Colon (tissue), 2 donors: Measurements from ENCODE around the gene GALNT18.

Source experiments
- FAIRE-seq: peaks from 2 replicates; lab custom pipeline; 2012; peaks lifted over from hg19 to GRCh38; lab: Jason Lieb, UNC
- donor health status: control.
- donor health status: control.

Gene GALNT18

DNA sequence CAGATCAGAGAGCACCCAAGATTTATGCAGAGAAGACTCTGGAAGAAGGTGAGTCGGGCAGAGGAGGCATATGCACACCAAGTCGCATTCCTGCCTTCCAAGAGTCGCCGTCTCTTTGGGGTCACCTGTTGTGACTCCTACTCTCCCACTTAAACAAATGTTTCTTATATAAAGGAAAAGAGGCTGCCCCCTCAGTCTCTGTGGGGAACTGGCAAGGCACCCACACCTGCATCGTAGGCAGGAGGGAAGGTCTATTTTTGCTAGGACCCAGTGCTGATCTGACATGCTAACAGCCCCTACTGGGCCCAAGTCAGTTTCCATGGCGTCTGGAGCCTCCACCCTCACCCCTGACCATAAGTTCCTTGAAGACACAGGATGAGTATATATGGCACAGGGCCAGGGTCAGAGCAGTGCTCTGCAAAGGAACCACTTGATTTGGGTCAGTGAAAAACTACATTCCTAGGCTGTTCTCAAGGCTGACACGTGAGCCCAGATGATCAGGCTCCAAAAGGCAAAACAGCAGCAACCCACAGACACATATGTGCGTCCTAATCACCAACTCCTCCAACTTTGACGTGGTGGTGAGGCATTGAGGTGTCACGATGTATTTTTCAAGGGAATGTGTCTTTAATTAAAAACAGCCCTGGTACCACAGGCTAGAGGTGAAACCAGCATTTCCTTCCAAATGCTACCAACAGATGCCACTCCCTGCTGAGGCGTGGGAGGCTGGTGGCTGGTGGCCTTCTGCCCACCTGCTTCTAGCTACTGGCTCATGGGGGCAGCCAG, 213.2 kb downstream of the GALNT18 start:
- no peak for FAIRE-seq

DNA sequence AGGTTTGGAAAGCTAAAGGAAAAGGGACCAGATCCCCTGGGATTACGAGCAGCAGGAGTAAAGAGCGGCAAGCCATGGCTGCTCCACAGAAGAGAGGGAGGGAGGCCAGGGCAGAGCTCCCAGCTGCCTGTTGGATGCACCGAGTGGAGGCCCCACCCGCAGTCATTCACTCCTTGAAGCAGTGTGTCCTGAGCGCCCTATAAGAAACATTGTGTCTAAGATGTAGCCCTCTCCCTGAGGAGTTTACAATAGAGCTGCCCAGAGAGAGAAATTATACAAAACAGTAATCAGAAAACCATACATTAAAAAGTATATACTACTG, 214.1 kb downstream of the GALNT18 start:
- FAIRE-seq: no peak

DNA sequence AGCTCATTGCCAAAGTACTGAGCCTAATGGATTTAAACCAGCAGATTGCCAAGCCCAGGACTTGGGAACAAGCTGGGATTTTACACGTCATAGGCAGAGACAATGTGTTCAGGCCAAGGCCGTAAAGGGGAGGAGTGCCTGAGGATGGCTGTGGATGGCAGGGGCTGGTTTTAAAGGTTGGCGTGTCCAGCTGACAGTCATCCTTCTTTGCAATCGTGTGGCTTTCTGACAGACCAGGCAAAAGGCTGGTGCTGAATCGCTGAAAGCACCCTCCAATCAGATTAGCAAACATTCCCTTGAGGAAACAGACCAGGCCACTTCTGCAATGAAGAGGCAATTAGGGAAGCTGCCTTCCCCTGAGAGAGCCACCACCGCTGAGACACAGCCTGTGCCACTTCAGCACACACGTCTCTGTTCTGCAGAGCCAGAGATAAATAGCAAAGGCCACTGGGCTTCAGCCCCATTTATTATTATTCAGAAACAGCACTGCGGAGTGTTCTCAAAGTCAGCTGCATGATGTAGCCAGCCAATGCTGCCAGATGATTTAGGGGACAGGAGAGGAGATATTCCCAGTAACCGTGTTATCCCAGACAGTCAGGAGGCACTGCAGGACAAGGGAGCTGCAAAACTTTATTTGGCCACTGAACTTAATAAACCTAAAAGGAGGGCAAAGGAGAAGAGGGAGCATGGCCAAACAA, 214.6 kb downstream of the GALNT18 start:
- FAIRE-seq: no peak

DNA sequence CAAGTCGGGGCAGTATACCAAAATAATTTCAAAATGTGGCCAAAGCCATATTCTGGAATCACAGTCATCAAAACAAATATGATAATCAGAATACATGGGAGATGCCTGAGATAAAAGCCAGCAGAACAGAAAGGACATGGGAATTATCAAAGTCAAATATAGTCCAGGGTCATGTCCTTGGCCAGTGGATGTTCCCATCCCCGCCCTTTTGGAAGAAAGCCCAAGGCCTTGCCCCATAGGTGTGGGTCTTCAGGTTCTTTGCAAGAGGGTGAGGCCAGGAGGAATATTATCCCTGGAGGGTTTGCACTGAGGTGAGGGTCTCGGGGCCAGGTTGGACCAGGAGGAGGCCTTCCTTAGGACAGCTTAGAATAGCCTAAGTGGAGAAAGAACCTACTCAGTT, 215.2 kb downstream of the GALNT18 start:
- FAIRE-seq: no peak

DNA sequence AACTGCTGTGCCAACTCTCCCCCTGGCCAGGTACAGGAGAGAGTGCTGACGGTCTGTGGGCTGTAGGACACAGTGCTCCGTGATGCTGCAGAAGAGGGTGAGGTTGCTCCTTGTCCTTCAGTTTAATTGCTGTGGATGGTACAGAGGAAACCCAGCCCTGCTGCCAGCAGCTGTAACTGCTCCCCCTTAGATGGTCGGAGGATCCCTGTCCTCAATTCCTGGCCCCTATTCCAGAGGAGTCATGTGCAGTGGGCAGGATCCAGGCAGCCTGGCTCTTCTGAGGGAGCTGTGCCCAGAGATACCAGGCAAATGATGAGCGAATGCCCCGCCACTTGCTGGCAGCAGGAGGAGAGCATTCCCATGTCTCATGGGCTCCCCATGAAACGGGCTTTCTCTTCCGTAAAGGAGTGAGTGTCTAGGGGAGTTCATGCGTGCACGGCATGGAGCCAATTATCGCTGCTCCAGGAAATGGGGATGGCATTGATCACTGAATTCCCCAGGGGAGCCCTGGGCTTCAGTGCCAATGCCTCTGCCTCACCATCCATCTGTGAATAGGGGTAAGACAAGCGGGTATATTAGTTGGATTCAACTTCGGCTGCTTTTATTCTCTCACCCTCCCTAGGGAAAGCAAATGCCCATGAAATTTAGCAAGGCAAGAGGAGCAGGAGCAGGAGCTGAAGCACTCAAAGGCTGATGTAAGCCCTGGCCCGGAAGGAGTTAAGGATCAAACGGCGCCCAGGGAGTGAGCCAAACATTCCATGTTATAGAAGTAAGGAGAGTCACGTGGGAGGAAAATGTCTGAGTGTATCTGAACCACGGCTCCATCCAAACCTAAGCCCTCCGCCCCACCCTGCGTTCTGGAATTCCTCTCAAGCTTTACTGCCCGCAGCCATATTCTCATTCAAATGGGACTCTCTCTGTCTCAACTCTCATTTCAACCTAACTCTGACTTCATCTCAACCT, 217.8 kb downstream of the GALNT18 start:
- FAIRE-seq: no peak

DNA sequence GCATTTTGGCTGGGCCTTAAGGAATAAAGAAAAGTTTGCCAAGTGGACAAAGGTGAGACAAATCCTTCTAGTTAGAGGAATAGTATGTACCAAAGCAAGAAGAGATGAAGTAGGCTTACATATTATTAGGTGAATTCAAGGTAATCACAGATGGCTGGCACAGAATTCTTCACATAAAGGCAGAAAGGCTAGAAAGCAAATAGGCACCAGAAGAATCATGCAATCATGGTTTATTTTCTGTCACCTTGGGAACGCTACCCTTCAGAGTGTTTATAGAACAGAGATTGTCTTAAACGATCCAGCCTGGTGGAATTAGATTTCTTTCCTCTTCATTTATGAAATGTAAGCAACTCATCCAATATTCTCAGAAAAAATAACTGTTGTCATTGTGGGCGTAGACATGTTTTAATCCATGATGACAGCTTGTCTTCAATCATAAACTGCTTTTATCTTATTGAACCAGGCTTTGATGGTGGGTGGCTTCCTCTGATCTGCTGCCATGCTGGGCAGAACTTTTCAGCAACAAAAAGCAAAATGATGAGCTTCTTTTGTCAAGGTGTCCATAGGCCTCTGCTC, 219.8 kb downstream of the GALNT18 start:
- FAIRE-seq: no peak

DNA sequence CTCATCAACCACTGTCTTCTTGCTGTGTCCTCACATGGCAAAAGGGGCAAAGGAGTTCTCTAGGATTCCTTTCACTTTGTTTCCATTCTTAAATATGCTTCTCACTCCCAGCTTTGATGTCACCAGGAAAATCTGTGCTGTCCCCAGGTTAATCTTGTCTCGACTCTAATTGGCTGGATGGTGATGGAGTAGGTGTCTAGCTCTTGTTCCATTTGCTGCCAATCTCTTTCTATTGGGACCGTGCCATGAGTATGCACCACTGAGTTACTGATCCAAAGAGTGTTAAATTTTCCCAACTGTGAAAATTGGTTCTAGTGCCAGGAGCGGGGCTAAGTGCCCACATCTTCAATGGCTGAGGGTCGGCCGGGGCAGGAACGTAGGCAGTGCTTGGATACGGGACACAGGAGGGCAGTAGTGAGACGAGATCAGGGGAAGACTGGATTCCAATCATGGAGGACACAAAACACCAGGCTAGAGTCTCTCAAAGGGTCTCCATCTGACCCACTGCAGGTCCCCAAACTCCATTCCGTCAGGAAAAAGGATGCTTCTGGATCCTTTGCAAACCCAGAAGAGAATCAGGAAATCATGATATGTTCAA, 221.1 kb downstream of the GALNT18 start:
- no peak for FAIRE-seq

DNA sequence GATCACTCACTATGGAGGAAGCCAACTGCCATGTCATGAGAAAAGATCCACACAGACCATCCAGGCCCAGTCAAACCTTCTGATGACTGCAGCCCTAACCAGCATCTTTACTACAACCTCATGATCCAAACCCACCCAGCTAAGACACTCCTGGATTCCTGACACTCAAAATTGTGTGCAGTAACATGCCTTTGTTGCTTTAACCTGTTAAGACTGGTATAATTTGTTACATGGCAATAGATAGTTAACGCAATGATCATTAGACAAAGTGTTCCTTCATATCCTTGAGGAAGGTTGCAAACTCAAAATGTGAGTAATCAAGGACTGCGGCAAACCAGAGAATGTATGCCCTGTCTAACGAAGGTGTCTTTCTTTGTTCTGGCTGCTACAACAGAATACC, 221.7 kb downstream of the GALNT18 start:
- FAIRE-seq: no peak

DNA sequence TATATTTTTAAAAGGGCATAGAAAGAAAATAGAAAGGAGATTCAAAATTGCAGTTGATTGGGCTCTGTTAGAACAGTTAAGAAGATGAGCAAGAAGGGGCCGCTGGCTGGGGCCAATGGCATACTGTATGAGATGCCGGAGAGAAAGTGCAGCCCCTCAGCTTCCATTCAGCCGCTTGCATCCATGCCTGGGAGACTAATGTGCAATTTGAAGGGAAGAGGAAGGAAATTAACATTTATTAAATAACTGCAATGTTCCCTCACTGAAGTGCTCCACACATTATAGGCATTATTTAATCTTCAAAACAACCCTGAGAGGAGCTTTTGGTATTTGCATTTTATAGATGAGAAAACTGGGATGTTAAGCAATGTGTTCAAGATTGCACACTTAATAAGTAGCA, 224.0 kb downstream of the GALNT18 start:
- no peak for FAIRE-seq

DNA sequence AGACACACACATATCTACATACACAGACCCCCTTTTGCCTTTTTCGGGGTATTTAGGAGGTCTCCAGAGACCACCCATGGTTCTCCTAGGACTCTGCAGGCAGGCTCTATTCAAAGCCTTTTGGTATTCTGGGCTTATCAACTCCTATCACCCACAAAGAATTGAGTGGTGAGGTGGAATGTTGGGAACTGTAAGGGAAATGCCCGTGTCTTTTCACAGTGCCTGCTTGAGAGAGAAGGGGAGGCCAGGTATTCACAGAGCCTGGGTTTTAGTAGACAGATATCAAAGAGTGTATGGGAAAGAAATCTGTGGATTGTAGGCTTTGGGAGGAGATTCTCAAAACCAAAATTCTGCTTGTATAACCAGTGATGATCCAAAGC, 224.8 kb downstream of the GALNT18 start:
- FAIRE-seq: no peak

DNA sequence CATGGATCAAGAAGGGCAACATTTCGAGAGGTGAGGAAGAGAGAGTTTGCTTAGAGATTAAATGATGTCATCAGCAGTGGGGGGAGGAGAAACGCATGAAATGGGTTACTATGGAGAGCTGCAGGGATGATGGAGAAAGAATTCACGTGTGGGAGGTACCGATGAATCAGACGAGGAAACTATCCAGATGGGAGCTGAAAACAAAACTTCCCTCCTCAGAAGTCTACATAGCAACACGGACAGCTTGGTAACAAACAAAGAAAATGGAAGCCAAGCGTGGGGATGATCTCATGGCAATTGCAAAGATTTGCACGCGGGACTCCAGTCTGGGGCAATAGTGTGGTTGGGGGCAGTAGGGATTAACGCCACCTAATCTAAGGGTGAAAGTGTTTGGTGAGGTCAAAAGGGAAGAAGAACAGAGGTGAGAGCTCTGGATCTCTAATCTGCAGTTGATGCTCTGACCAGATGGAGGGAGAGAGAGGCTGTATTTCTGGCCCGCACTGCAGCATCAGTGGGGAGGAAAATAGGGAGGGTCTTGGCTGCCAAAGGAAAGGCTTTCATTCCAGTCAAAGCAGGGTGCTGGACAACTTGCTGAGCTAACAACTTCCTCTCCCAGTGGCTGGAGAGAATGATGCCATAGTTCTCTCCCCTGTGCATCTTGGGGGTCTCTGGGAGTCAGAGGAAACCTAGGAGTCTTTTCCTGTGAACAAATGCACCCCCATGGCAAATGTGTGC, 225.3 kb downstream of the GALNT18 start:
- FAIRE-seq: no peak

DNA sequence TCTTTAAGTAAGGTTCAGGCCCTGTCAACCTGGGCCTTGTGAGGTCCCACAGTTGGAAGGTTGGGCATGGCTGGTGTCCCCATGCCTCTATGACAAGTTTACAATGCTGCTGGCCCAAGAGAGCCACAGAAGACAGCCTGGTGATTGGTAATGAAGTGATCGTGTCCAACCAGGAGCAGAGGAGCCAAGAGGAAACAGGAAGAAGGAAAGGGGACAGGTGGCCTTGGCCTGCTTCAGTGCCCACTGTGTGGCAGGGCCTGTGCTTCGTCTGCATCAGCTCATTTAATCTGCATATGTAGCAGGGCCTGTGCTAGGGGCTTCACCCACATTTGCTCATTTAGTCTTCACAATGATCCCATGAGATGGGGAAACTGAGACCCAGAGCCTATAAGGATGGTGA, 226.7 kb downstream of the GALNT18 start:
- FAIRE-seq: no peak

DNA sequence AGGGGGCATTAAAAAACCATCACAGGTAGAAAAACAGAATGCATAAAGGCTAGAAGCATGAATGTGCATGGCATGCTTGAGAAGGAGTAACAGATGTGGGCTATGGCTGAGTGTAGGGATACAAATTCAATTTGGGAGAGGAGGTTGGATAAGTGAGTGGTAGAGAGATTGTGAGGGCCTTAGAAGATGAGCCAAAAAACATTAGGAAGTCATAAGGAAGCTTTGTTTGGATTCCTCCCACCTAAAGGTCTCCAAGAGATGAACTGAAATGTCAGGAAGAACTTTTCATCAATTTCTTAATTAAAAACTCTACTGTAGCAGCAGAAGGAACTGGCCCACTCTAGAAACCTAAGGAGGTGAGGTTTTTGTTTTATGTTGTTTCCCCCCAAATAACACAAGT, 227.6 kb downstream of the GALNT18 start:
- no peak for FAIRE-seq

DNA sequence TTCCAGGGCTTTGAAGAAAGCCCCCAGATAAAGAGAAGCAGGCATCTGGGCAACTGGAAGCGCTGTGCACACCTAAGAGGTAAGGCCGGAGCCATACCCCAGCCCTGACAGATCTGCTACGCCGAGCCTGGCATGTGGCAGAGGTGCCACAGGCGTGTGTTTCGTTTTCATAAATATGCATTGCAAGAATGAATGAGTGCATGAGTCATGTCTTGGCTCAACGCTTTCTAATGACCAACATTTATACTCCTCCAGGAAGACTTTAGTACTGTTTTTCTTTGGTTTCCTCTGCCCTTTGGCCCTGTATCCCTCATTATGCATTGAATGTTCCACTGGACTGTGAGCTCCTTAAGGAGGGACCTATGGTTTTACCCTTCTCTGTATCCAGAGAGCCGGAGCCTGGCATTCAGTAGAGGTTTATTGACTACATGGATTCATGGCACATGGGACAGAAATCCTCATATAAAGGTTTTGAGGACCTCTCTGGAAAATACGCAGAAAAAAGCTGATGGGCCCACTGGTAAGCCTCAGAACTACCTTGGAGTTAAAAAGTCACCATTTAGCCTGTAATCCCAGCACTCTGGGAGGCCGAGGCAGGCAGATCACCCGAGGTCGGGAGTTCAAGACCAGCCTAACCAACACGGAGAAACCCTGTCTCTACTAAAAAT, 229.9 kb downstream of the GALNT18 start:
- no peak for FAIRE-seq

DNA sequence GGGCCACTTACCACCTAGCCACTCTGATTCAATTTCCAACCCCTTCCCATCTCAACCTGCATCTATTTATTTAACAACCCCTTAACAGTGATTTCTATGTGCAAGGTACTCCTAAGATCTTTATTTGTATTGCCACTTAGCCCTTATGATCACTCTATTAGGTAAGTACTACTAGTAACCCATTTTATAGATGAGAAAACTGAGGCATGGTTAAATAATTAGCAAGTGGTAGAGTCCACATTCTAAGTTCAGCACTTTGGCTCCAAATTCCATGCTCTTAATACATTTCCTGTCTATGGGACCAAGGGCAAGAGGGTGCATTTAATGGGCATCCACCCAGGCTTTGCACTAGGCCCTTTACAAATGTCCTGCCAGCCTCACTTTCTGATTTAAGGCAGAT, 230.6 kb downstream of the GALNT18 start:
- no peak for FAIRE-seq

DNA sequence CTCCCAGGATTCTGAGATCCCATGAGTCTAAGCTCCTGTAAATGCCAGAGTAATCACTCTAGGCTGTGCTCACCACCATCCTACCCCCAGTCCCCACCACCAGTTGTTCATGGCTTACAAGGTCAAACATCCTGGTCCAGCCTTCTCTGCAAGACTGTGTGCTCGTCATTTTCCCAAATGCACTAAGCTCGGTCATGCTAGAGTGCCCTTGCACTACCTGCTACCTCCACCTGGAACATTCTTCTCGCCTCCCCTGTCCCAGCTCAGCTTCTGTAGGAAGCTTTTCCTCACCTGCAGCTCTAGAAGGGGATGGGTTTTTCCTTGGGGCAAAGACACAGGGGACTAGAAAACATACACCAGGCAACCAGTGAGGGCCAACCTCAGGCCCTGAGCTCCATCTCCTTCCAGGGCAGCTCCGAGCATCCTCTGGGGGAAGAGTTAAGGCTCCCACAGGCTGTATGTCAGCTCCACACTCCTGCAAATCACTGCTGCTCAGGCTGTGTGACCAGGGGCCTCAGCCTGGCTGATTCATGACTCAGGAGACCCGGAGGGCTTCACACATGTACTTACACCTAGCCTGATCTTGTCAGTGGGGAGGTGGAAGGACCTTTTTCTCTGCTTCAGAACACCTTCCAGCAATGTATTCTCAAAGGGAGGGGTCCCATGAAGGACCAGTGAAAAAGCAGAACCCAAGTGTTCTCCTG, 231.6 kb downstream of the GALNT18 start:
- FAIRE-seq: no peak

DNA sequence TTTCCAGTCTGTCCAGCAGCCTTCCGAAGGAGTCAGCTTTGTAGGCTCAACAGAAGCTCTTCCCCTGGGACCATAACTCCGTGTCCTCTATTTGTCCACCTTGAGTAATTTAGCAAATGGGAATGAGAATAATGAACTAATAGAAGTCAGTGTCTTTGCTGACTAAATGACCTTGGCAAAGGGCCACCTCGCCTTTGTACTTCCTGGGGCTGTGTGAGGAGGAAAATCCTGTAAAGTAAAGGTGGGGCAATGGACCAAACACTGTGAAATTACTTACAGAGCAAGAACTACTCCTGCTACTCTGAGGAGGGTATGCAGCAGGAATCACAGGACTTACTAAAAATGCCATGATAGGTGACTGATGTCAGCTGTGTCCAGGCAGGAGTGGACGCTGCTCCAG, 232.6 kb downstream of the GALNT18 start:
- FAIRE-seq: no peak

DNA sequence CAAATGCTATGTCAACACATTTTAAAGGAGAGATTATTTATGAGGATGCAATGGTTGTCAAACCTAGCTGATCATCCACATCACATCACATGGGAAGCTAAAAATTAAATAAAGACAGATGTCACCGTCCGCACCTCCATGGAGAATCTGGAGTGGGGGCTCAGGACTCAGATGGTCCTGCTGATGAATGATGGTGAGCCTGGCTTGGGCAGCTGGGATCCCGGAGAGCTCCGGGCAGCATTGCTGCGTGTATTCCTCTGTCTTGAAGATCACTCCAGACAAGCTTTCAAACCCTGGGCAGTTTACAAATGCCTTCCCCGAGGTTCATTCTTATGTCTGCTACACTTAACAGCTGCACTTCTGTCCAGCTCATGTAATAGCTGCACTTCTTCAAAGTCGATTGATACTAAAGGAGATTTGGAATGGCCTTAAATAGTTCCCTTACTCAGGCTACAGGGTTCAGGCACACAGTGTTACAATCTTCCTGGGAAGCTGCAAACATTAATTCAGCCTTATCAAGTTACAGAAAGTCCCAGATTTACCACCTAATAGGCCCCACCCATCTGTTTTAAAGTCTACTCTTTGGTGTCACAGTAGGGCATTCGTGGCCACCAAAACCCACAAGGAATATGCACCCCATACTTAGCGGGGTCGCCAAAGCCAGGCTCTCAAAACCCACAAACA, 234.0 kb downstream of the GALNT18 start:
- FAIRE-seq: no peak

DNA sequence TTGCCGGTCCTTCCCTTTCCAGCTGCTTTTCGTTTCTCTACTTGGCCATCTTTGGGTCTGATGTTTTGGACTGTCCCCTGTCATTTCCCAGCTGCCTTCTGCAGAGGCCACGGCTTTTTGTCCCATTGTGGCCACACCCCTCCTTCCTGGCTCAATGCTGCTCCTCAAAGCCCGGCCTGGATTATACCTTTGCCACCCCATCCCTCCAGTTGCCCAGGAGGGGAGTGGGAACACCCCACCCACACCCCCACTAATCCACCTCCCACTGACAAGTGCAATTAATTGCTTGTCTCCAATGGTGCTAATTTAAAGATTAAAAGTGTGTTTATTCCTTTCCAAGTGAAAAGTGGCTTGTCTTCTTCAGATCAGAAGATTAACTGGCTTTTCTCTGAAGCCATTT, 234.6 kb downstream of the GALNT18 start:
- no peak for FAIRE-seq

DNA sequence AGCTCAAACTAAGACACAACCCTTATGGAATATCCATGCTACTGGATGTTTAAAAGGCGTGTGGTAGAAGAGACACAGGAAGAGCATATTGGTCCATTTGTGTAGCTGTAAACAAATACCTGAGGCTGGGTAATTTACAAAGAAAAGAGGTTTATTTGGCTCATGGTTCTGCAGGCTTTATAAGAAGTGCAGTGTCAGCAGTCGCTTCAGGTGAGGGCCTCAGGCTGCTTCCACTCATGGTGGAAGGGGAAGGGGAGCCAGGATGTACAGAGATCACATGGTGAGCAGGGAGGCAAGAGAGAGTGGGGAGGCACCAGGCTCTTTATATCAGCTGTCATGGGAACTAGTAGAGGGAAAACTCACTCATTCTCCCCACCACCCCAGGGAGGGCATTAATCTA, 237.0 kb downstream of the GALNT18 start:
- no peak for FAIRE-seq
